ENCODE measurements around the gene LINGO3. TPM values are rescaled to one million over a fixed set of nuclear protein-coding genes. Genes with fewer than 3 reads are reported as not detected.

The LINGO3 gene
- total and polyA plus RNA-seq, 10 of the 15 experiments (the other 5 are each of a cell fraction or from before 2014, with no cell fraction given): 0.09 to 2.0 (median 0.40) TPM; not detected in 5

GRCh38 chr19:2338055-2338615 is 30.2 kb upstream of the LINGO3 start:
- RAD21 ChIA-PET (ENCODE audit: unreplicated experiment): no interaction called here
- Histone ChIP-seq H3K4me1 (ENCODE audit: control insufficient read depth, insufficient read depth, low read length) (no peaks in the 10 kb centered on the region), H3K27me3 (replicated peaks in 1 of 2; ENCODE audit: control insufficient read depth in 2 of 2, insufficient read depth in 2 of 2, low read length in 1 of 2) (no peaks in the 10 kb centered on the region), H4K20me1 (ENCODE audit: control insufficient read depth, insufficient read depth) (no peaks in the 10 kb centered on the region), H3K79me2 (ENCODE audit: control insufficient read depth, insufficient read depth, low read length) (peaks cover 8% of the 10 kb centered on the region), H3K4me3 (no peak overlapping the region), H3K4me2 (ENCODE audit: control insufficient read depth, insufficient read depth) (no peak overlapping the region), H3K9ac (ENCODE audit: control insufficient read depth, insufficient read depth, low read length) (no peak overlapping the region), H3K36me3 (ENCODE audit: control insufficient read depth in 2 of 2, insufficient read depth in 2 of 2, low read length in 1 of 2) (peaks cover 0 to 10% of the 10 kb centered on the region in 2 experiments; a peak in 3 of 4 replicates), H3K27ac (ENCODE audit: control insufficient read depth, insufficient read depth) (no peak overlapping the region), H2AFZ (ENCODE audit: control insufficient read depth, low read depth, low read length) (no peak overlapping the region), H3K9me3 (replicated peaks; ENCODE audit: control insufficient read depth, insufficient read depth, low read length) (no peaks in the 10 kb centered on the region; the same call in 2 of the 3 replicates)
- CTCF ChIA-PET: no interaction called here
- ATAC-seq (no peak), DNase-seq (ENCODE audit: low read depth, low spot score) (no peak), FAIRE-seq (no peak)
- no peak for TF ChIP-seq ZZZ3 (IDR thresholded peaks at IDR 0.05; ENCODE audit: control insufficient read depth, insufficient read length, low read depth)
- TF ChIP-seq SREBF1 (IDR thresholded peaks at IDR 0.05; ENCODE audit: low read length): no peak
- TF ChIP-seq RCOR1 (conservative IDR thresholded peaks at IDR 0.05; ENCODE audit: low read depth, low read length): no peak
- no peak for TF ChIP-seq HDAC6 (IDR thresholded peaks at IDR 0.05; ENCODE audit: unreplicated experiment)
- TF ChIP-seq MEF2B (IDR thresholded peaks at IDR 0.05; ENCODE audit: partially characterized antibody, poor library complexity, severe bottlenecking): no peak
- no peak for TF ChIP-seq NR2F1 (conservative IDR thresholded peaks at IDR 0.05)
- TF ChIP-seq NFYA (IDR thresholded peaks at IDR 0.05; ENCODE audit: borderline replicate concordance, low read depth, low read length): no peak
- POLR2A ChIA-PET: no interaction called here
- in situ Hi-C loops (cut with MboI): no loop called here
- no TSS peak for BruUV-seq (replicated peaks)
- SMC1A ChIA-PET (ENCODE audit: uncharacterized antibody, unreplicated experiment): no interaction called here
- WGBS (ENCODE audit: insufficient coverage, insufficient replicate concordance, low lambda C conversion rate, missing lambda C conversion rate): 98% methylated on average over 18 of the region's 21 CpGs
- intact Hi-C loops (cut with micrococcal nuclease; ENCODE audit: unreplicated experiment): no loop called here

GRCh38 chr19:2337329-2337707 is 29.4 kb upstream of the LINGO3 start:
- H3K9ac ChIP-seq (ENCODE audit: control insufficient read depth, insufficient read depth, low read length): no peak overlapping the region
- no peaks in the 10 kb centered on the region; the same call in 2 of the 3 replicates for H3K9me3 ChIP-seq (replicated peaks; ENCODE audit: control insufficient read depth, insufficient read depth, low read length)
- ATAC-seq: peak; percentile 22; the same call in 1 of the 3 replicates
- no peak for TF ChIP-seq RBBP5 (conservative IDR thresholded peaks at IDR 0.05)
- no peak for TF ChIP-seq SUPT20H (IDR thresholded peaks at IDR 0.05; ENCODE audit: borderline replicate concordance, control insufficient read depth, low read depth, low read length)
- TF ChIP-seq SMARCA5 (IDR thresholded peaks at IDR 0.05): no peak
- TF ChIP-seq NR2C2 (IDR thresholded peaks at IDR 0.05; ENCODE audit: borderline replicate concordance, control insufficient read depth, insufficient read length, low read depth): no peak
- TF ChIP-seq NFYB (IDR thresholded peaks at IDR 0.05; ENCODE audit: insufficient read depth, low read depth, low read length): no peak
- TF ChIP-seq KAT2A (conservative IDR thresholded peaks at IDR 0.05; ENCODE audit: control insufficient read depth, low read depth, low read length): no peak
- TF ChIP-seq TBL1XR1 (IDR thresholded peaks at IDR 0.05; ENCODE audit: low read depth, low read length): no peak
- peak; percentile 92 for TF ChIP-seq ZBTB33 (IDR thresholded peaks at IDR 0.05)
- no peak for FAIRE-seq
- ChIA-PET CTCF (no interaction called here), RAD21 (ENCODE audit: unreplicated experiment) (no interaction called here), POLR2A (no interaction called here), SMC1A (ENCODE audit: uncharacterized antibody, unreplicated experiment) (no interaction called here)
- in situ Hi-C loops (cut with MboI) (no loop called here), intact Hi-C loops (cut with micrococcal nuclease; ENCODE audit: unreplicated experiment) (no loop called here)
- WGBS (ENCODE audit: insufficient coverage, insufficient replicate concordance, low lambda C conversion rate, missing lambda C conversion rate): 96% methylated on average over 15 of the region's 19 CpGs
- no peaks in the 10 kb centered on the region for H4K20me1 ChIP-seq (ENCODE audit: control insufficient read depth, insufficient read depth)
- H3K27me3 ChIP-seq (replicated peaks in 1 of 2; ENCODE audit: control insufficient read depth in 2 of 2, insufficient read depth in 2 of 2, low read length in 1 of 2): no peaks in the 10 kb centered on the region
- peaks cover 0 to 10% of the 10 kb centered on the region in 2 experiments; a peak in 3 of 4 replicates for H3K36me3 ChIP-seq (ENCODE audit: control insufficient read depth in 2 of 2, insufficient read depth in 2 of 2, low read length in 1 of 2)
- no peak for DNase-seq (ENCODE audit: low read depth, low spot score)
- no peak overlapping the region for H3K4me2 ChIP-seq (ENCODE audit: control insufficient read depth, insufficient read depth)
- peaks cover 4% of the 10 kb centered on the region for H3K4me1 ChIP-seq (ENCODE audit: control insufficient read depth, insufficient read depth, low read length)
- H2AFZ ChIP-seq (ENCODE audit: control insufficient read depth, low read depth, low read length): no peak overlapping the region
- H3K27ac ChIP-seq (ENCODE audit: control insufficient read depth, insufficient read depth): no peak overlapping the region
- peaks cover 11% of the 10 kb centered on the region for H3K79me2 ChIP-seq (ENCODE audit: control insufficient read depth, insufficient read depth, low read length)
- no TSS peak for BruUV-seq (replicated peaks)
- no peak overlapping the region for H3K4me3 ChIP-seq

All from GM12878 (cell line).